GM19193 (cell line): Measurements from ENCODE around the gene PPL.

Experiments
- POLR2A ChIP-seq: IDR thresholded peaks from 4 replicates; pipeline ENCODE4 v1.6.1; 2011; ENCODE audit not compliant: insufficient read depth, insufficient read length; ENCODE audit errors: extremely low read depth

The PPL gene

DNA sequence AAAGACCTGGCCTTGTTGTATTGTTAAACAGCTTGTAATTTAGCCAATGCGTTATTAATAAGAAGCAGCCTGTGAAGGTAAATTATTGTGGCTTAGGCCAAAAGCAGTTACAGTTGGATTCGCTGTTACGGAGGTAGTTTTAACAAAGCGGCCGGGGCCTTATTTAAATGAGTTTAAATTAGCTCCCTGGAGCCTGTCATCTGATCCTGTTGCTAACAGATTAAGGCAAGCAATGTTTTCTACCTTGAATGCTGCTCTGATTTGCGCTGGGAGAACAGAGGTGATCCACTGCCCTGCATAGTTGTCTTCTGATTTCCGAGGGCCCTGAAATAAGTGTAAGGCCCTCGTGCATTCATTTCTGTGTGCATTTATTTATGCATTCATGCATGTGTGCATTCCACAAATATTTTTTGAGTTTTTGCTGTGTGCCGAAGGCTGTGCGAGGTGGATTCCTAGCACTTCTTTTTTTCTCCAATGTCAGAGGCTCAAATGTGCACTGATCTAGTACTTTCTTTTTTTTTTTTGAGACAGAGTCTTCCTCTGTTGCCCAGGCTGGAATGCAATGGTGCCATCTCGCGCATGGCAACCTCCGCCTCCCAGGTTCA, 32.0 kb upstream of the PPL start:
- no peak for TF ChIP-seq POLR2A

DNA sequence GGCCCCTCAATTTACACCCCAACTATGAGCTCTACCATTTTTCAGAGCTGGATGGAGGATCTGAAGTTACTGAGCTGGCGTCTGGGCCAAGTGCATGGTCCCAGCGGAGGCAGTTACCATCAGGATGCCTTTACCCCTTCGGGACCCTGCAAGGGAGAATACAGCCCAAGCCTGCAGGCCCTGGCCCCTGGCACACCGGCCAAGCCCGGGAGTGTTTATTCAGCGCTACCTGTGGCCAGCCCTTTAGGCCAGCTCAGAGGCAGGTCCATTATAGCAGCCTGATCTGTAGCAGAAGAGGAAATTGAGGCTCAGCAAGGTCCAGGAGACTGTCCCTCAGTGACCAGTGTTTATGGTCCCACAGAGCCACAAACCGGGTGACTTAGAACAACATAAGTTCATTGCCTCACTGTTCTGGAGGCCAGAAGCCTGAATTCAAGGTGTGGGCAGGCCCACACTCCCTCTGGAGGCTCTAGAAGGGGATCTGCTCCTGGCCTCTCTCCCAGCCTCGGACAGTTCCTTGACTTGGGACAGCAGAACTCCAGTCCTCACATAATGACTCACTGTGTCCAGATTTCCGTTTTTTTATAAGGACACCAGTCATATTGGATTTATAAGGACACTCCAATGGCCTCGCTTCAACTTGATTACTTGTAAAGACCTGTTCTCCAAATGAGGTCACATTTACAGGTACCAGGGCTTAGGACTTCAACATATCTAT, 29.9 kb upstream of the PPL start:
- no peak for TF ChIP-seq POLR2A

DNA sequence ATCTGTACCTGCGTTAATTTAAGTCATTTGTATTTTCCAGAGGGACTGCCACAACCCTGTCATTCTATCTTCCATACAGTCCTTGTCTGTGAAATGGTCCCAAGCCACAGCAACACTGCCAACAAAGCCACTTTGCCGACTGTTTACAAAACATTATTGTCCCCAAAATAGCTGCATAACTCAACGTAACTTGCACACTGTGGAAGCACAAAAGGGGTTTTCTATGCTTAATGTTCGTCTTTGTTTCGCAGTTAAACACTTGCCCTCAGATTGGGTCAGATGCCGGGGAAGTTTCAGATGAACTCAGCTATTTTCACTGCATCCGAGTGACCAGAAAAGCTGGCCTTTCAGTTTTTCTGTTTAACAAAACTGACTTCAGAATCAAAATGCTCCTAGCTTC, 25.8 kb upstream of the PPL start:
- TF ChIP-seq POLR2A: no peak

DNA sequence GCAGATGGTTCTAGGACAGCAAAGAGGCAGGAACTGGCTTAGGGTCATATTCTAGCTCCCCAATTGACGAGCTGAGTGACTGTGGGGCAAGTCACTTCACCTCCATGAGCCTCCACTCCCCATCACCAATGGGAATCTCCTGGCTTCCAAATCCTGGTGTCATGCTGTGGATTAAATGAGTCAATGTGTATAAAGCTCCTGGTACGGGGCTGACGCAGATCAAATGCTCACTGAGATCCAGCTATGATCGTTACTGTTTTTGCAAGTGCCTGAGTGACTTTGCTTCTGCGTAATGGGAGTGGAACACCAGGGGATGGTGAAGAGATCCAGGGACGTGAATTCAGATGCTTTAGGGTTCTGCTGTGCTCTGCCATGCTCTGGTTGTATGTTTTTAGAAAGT, 23.6 kb upstream of the PPL start:
- TF ChIP-seq POLR2A: no peak

DNA sequence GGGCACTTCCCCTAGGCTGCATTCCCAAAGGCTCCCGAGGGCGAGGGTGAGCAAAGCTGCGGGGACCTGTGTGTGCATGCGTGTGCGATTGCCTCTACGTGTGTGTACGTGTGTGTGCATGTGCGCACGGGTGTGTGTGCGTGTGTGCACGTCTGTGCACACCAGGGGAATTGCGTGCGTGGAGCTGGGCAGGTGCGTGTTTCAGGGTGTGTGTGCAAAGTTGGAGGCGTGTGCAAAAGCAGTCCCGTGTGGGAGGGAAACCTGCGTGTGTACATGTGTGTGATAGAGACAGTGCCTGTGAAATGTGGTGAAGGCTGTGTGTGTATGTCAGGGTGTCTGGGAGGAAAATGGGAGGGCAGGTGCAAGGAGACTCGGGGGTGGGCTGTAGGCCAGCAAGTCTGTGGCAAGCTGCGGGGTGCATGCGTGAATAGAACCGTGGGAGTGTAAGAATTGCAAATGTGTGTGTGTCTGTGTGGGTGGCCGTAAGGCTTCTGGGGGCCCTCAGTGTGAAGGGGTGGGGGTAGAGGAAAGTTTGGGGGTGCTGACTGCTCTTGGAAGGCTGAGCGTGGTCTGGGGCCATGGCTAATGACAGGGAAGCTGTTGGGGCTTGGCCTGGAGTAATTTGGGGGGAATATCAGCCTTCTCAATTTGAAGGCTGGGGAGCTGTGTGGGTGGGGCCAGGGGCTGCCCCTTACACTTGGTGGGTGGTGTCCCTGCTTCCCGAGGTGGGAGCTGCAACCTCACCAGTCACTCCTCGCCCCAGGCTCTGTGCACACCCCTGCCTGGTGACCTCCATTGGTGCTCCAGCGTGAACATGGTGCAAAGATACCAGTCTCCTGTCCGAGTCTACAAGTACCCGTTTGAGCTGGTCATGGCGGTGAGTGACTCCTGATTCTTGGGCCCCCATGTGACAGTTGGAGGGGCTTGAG, 21.8 kb upstream of the PPL start:
- TF ChIP-seq POLR2A: no peak

DNA sequence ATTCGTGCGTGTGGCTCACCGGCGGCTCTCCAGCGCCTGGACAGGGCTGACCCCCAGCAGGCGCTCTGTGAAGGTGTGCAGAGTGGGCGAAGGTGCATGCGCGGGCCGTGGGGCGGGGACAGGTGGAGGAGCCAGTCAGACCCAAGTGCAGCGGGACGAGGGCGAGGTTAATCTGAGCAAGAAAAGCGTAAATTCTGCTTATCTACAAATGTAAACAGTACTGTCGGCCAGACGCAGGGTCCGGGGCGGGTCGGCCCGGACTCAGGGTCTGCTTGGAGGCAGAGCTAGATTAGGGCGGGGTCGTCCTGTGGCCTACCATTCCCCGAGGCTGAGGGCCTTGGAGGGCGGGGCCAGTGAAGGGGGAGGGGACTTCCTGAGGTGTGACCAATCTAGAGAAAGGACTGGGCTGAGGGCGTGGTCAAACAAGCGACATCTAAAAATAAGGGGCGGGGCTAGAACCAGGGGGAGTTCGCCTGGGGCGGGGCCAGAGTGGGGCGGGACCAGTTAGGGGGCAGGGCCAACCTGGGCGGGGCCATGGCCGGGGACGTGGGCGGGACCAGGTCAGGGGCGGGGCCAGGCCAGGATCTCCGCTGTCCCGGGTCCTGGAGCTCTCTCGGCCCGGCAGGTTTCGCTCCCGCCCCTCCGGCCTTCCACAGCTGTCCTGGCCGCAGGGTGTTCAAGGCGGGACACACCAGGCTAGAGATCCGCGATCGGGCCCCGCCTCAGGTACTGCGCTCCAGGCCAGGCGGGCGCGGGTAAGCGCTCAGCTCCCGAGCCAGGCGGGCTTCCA, 21.0 kb upstream of the PPL start, which contains the start of gene SEC14L5:
TSS of gene SEC14L5 (plus strand) at position 611 of the 790 bp plus-strand sequence. CDS start 994 bp downstream, outside the sequence.
- no peak for TF ChIP-seq POLR2A

DNA sequence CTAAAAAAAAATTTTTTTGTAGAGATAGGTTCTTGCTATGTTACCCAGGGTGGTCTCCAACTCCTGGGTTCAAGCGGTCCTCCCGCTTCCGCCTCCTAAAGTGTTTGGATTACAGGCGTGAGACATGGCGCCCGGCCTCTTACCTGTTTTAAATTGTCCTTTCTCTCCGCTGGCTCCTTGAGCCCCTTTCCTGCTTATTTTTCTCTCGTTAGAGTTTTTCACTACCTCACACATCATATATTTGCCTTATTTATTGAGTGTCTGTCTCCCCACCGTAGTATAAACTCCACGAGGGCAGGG, 20.4 kb upstream of the PPL start:
- no peak for TF ChIP-seq POLR2A

DNA sequence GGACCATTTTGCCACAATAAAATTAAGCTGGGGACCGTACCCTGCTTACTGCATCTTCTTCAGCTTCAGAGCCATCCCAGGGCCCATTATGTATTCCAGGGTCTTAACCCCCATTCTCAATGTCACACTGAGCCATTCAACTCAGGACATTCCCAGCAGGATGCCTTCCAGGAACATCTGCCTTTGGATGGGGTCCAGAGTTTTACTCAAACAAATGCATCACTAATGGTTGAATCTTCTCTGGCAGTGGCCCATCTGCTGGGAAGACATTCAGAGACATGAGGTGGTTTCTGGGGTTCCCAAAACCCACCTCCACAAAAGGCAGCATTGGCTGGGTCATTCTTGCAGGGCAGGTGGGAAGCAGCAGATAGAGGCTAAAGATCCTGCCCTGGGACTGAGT, 17.8 kb upstream of the PPL start:
- no peak for TF ChIP-seq POLR2A

DNA sequence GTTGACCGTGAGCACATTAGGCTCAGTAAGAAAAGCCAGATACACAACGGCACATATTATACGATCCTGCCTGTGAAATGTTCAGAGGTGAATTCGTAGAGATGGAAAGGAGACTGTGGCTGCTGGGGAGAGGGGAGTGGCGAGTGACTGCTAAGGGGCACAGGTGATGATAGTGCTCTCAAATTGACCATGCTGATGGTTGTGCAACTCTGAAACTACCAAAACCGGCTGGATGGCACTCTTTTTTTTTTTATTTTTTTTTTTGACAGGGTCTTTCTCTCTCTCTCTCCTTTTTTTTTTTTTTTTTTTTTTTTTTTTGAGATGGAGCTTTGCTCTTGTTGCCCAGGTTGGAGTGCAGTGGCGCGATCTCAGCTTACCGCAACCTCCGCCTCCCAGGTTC, 13.0 kb upstream of the PPL start:
- TF ChIP-seq POLR2A: no peak

DNA sequence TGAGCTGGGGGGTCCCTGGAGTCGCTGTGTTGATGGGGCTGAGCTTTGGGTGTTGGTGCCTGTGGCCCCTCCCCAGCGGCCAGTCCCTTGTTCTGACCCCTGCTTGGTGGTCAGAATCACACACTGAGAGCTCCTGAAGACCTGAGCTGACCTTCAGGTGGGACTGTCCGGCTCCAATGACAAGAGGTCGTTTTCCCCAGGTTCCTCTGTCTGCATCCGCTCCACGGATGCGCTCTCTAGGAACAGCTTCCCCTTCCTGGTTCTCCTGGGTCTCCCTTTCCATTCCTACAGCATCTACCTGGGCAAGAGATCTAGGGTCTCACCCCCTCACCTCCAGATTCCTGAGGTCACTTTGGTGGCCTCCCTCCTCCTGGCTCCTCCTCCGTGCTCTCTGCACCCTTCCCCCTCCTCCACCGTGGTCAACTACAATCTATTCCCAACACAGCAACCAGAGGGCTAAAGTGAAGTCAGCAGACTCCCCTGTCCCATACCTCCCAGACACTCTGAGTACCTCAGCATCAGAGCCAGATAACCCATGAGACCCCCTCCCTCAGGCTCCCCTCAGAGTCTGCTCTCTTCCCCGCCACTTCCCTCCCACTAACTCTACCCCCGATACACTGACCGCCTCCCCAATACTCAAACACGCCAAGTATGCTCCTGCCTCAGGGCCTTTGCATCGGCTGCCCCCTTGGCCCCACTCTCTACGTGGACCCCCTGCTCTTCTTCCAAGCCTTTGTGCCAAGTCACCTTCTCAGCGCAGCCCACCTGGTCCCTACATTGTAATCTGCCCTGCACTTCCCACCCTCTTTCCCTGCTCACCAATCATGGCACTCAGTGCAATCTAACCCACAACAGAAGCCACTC, 12.2 kb upstream of the PPL start:
- TF ChIP-seq POLR2A: no peak

DNA sequence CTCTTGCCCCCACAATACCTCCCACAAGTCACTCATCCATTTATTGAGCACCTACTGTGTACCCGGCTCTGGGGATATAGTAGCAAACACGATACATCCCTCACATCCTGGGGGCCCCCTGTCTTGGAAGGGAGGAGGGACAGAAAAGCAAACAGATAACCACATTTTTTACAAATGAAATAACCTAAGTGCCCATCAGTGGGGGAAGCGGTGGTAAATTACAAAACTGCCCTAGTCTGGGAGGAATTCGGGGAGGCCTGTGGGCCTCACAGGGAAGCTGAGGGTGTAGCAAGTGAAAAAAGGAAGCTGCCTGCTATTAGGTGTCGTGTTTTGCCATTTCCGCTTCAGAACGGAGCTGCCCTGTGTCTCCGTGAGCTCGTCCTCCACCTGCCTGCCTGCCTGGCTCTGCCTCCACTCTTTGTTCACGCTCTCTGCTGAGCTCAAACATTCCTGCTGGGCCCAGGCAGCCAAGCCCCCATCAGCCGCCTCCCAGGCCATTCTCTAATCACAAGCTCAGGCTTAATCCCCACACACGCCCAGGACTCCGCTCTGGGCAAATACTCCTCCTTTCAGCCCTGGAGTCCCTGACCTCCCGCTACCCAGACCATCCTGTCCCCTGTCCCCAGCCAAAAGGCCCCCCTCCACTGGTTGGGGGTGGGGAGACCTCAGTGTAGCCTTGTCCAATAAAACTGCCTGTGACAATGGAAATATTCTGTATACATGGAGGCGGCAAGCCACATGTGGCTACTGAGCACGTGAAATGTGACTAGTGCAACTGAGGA, 11.0 kb upstream of the PPL start:
- TF ChIP-seq POLR2A: no peak

DNA sequence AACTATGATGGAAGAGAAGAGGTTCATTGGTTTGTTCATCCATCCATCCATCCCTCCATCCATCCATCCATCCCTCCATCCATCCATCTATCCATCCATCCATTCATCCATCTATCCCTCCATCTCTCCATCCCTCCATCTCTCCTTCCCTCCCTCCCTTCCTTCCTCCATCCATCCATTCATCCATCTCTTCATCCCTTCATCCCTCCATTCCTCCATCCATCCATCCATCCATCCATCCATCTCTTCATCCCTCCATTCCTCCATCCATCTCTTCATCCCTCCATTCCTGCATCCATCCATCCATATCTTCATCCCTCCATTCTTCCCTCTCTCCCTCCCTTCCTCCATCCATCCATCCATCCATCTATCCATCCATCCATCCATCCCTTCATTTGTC, 10.0 kb upstream of the PPL start:
- no peak for TF ChIP-seq POLR2A
